Neural crest cell (in vitro differentiated cells): Measurements from ENCODE around the gene ATXN7L3B. TPM values are rescaled to one million over a fixed set of nuclear protein-coding genes. Genes with fewer than 3 reads are reported as not detected.

Source experiments
- DNase-seq: peaks from one replicate; pipeline ENCODE4 v3.0.0; 2021; ENCODE audit warnings: low read depth, mixed read lengths, low spot score
- H3K27ac Mint-ChIP-seq: one replicate; pipeline ENCODE4 v1.8.0; 2021; ENCODE audit warnings: mild to moderate bottlenecking, mixed read lengths; ENCODE audit not compliant: unreplicated experiment
- H3K27me3 Mint-ChIP-seq: 2 replicates; pipeline ENCODE4 v1.8.0; 2021; ENCODE audit warnings: low read depth, mild to moderate bottlenecking, mixed read lengths
- H3K36me3 Mint-ChIP-seq: 2 replicates; pipeline ENCODE4 v1.8.0; 2021; ENCODE audit warnings: low read depth, mild to moderate bottlenecking, mixed read lengths
- H3K4me1 Mint-ChIP-seq: 2 replicates; pipeline ENCODE4 v1.8.0; 2021; ENCODE audit warnings: mixed read lengths
- H3K4me3 Mint-ChIP-seq: one replicate; pipeline ENCODE4 v1.8.0; 2021; ENCODE audit warnings: mild to moderate bottlenecking, mixed read lengths
- H3K9me3 Mint-ChIP-seq: 2 replicates; pipeline ENCODE4 v1.8.0; 2021; ENCODE audit warnings: mixed read lengths
- total RNA-seq: library from RNA; stranded (reverse); gene quantifications from 2 replicates; pipeline ENCODE4 v1.2.1, GENCODE V29; 2021
- TF ChIP-seq, protein P1 (sequence below): fragments of 200-600 bp; sonication (generic); conservative IDR thresholded peaks from 2 replicates; pipeline ENCODE4 v1.5.0; 2021; ENCODE audit warnings: antibody characterized with exemption, mild to moderate bottlenecking

Gene ATXN7L3B
- total RNA-seq, 1 donor from 2014 or later = 59.7 TPM

DNA sequence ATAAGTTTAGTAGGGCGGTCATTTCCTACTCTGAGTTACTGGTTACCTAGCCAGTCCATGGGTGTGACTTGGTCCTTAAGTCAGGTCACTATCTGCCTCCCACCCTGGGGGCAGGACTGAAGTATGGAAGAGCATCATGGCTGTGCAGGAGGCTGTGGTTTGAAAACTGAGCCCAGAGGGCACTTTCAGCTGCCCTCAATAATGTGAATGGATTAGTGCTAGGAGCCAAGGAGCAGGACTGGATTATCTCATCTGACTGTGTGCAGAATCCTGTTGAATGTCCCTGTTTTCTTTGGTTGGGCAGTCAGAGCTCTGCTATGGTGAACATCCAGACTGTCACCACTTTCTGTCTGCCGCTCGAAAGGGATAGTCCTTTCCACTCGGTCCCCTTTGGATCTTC is 1.6 kb downstream of the ATXN7L3B start:
- H3K9me3 Mint-ChIP-seq = no peaks in the 10 kb centered on the region
- peak overlapping the region; percentile 90 for H3K27ac Mint-ChIP-seq
- DNase-seq = no peak
- peaks cover 46% of the 10 kb centered on the region for H3K4me1 Mint-ChIP-seq
- TF ChIP-seq, protein P1, sequence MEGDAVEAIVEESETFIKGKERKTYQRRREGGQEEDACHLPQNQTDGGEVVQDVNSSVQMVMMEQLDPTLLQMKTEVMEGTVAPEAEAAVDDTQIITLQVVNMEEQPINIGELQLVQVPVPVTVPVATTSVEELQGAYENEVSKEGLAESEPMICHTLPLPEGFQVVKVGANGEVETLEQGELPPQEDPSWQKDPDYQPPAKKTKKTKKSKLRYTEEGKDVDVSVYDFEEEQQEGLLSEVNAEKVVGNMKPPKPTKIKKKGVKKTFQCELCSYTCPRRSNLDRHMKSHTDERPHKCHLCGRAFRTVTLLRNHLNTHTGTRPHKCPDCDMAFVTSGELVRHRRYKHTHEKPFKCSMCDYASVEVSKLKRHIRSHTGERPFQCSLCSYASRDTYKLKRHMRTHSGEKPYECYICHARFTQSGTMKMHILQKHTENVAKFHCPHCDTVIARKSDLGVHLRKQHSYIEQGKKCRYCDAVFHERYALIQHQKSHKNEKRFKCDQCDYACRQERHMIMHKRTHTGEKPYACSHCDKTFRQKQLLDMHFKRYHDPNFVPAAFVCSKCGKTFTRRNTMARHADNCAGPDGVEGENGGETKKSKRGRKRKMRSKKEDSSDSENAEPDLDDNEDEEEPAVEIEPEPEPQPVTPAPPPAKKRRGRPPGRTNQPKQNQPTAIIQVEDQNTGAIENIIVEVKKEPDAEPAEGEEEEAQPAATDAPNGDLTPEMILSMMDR = no peak
- no peaks in the 10 kb centered on the region for H3K27me3 Mint-ChIP-seq
- peak overlapping the region; percentile 96 for H3K4me3 Mint-ChIP-seq
- peaks cover 44% of the 10 kb centered on the region for H3K36me3 Mint-ChIP-seq

DNA sequence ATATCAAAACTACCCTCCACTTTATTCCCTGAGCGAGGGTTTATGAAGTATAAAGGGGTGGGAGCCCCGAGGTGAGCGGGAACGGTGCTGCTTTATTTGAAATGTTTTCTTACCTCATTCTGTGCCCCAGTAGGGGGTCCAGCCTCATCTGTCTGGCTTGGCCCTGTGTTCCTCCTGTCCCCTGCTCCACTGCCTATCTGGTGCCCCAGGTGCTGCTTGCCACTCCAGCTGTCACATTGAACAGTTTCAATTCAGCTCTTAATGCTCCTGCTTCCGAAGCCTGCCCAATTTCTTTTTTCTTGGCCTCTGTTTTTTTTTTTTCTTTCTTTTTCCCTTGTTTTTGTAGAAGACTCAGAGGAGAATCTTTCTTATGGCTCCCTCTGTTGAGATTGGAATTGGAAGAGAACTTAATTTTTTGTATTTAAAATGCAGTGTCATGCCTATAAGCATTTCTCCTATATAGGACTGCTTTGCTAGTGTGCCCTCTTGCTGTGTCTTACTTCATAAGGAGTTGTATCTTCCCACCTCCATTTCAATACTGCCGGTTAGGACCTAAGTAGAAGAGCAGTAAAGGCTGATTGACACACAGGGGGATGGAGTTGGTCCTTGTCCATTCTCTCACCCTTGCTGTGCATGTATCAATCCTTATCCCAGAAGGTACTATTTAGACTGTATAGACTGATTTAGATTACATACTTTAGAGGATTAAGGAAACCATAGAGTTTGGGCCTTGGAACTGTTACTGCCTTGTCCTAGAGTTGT is 2.3 kb downstream of the ATXN7L3B start:
- DNase-seq = no peak
- Mint-ChIP-seq H3K27me3 (no peaks in the 10 kb centered on the region), H3K27ac (no peak overlapping the region), H3K4me3 (peak overlapping the region; percentile 96), H3K4me1 (peaks cover 46% of the 10 kb centered on the region), H3K9me3 (no peaks in the 10 kb centered on the region), H3K36me3 (peaks cover 44% of the 10 kb centered on the region)
- TF ChIP-seq, protein P1 = no peak

DNA sequence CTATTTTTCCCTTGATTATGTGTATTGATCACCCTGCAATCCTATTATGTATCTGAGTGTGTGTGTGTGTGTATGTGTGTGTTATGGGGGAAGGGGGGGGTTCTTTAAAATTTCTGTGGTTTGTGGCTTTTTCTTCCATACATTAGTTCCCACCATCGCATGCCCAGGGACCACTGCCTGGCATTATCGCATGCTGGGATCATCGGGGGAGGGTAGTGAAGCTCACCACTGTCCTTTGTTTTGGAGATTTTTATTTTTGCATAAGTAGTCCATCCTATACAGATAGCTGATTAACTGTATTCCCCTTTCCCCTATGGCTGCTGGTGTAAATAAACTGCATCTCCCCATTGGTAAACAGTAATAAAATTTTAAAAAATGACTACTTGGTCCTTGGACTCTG is 3.4 kb downstream of the ATXN7L3B start:
- peaks cover 46% of the 10 kb centered on the region for H3K4me1 Mint-ChIP-seq
- no peaks in the 10 kb centered on the region for H3K9me3 Mint-ChIP-seq
- H3K4me3 Mint-ChIP-seq = peak overlapping the region; percentile 70
- no peaks in the 10 kb centered on the region for H3K27me3 Mint-ChIP-seq
- DNase-seq = no peak
- TF ChIP-seq, protein P1 = no peak
- no peak overlapping the region for H3K27ac Mint-ChIP-seq
- H3K36me3 Mint-ChIP-seq = peaks cover 44% of the 10 kb centered on the region

DNA sequence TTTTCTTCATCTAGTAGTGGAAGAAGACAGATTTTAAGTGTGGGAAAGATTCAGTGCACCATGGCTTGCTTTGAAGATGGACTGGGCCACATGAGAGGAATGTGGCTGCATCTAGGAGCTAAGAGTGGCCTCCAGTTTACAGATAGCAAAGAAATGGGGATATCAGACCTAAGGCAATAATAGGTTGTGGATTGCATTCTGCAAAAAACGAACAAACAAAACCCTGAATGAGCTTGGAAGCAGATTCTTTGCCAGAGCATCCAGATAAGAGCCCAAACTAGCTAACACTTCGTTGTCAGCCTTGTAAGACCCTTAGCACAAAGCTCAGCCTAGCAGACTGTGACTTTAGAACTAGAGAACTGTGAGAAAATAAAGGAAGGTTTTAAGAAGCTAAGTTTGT is 9.6 kb downstream of the ATXN7L3B start:
- Mint-ChIP-seq H3K27me3 (no peaks in the 10 kb centered on the region), H3K4me3 (no peak overlapping the region), H3K36me3 (peaks cover 9% of the 10 kb centered on the region), H3K4me1 (no peaks in the 10 kb centered on the region), H3K27ac (no peak overlapping the region), H3K9me3 (no peaks in the 10 kb centered on the region)
- TF ChIP-seq, protein P1 = no peak
- no peak for DNase-seq

DNA sequence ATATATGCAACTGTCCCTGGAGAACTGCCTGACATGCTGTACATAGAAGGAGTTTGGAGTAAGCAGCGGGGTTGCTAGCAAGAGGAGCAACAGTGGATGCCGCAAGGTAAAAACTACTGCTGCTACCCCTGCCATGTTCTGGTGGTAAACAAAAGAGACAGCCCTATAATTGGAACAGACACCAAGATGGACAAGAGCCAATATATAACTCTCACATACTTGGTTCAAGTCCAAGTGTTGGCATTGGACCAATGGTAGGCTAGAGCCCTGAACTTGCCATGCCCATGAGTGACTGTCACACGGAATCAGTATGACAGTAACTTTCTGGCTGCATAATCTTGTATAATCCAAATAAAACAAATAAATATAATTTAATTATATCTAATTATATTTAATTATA is 13.7 kb downstream of the ATXN7L3B start:
- Mint-ChIP-seq H3K4me3 (no peak overlapping the region), H3K36me3 (no peaks in the 10 kb centered on the region), H3K4me1 (no peaks in the 10 kb centered on the region), H3K9me3 (no peaks in the 10 kb centered on the region), H3K27ac (no peak overlapping the region), H3K27me3 (no peaks in the 10 kb centered on the region)
- DNase-seq = no peak
- TF ChIP-seq, protein P1 = no peak
